H9 (cell line): ENCODE data around the gene ZNF182. TPM values are rescaled to one million over a fixed set of nuclear protein-coding genes. Genes with fewer than 3 reads are reported as not detected.
A peak's percentile ranks its signal among the peaks of the same experiment; 100 is the strongest.

ENCODE experiments used
- DNase-seq: peaks from one replicate; pipeline ENCODE4 v3.0.0-alpha.2; 2017
- H2AFZ ChIP-seq: one replicate; pipeline ENCODE4 v1.6.1; 2013; ENCODE audit warnings: mild to moderate bottlenecking, low read length, control low read depth, moderate library complexity
- H2AK5ac ChIP-seq: 2 replicates; pipeline ENCODE4 v1.6.1; 2013; ENCODE audit warnings: low read length, control low read depth, mixed read lengths; ENCODE audit not compliant: insufficient read length
- H2BK120ac ChIP-seq: one replicate; pipeline ENCODE4 v1.6.1; 2013; ENCODE audit warnings: low read depth, mild to moderate bottlenecking, low read length, control low read depth, inconsistent platforms; ENCODE audit not compliant: poor library complexity, severe bottlenecking
- H2BK12ac ChIP-seq: 2 replicates; pipeline ENCODE4 v1.6.1; 2013; ENCODE audit warnings: low read length, control low read depth, mixed read lengths, low read depth; ENCODE audit not compliant: insufficient read length
- H2BK15ac ChIP-seq: 2 replicates; pipeline ENCODE4 v1.6.1; 2013; ENCODE audit warnings: low read depth, low read length, control low read depth
- H2BK20ac ChIP-seq: one replicate; pipeline ENCODE4 v1.6.1; 2013; ENCODE audit warnings: low read depth, mild to moderate bottlenecking, low read length, control low read depth, inconsistent platforms; ENCODE audit not compliant: poor library complexity, severe bottlenecking
- H2BK5ac ChIP-seq: 2 replicates; pipeline ENCODE4 v1.6.1; 2013; ENCODE audit warnings: low read length, control low read depth, mixed read lengths; ENCODE audit not compliant: insufficient read length
- H3K14ac ChIP-seq: 2 replicates; pipeline ENCODE4 v1.6.1; 2013; ENCODE audit warnings: low read length, control low read depth; ENCODE audit not compliant: insufficient read depth
- H3K18ac ChIP-seq: 2 replicates; pipeline ENCODE4 v1.6.1; 2013; ENCODE audit warnings: low read depth, mild to moderate bottlenecking, mixed read lengths, low read length, control low read depth; ENCODE audit not compliant: insufficient read length
- H3K23ac ChIP-seq: 2 replicates; pipeline ENCODE4 v1.6.1; 2013; ENCODE audit warnings: low read length, control low read depth, mixed read lengths, low read depth; ENCODE audit not compliant: insufficient read length
- H3K23me2 ChIP-seq: 2 replicates; pipeline ENCODE4 v1.6.1; 2013; ENCODE audit warnings: low read depth, mild to moderate bottlenecking, mixed read lengths, low read length, control low read depth; ENCODE audit not compliant: insufficient read length, poor library complexity, severe bottlenecking
- H3K27ac ChIP-seq: 2 replicates; pipeline ENCODE4 v1.5.1; 2013; ENCODE audit warnings: low read length, control low read depth, mixed read lengths, low read depth; ENCODE audit not compliant: insufficient read length
- H3K27me3 ChIP-seq: 2 replicates; pipeline ENCODE4 v1.6.1; 2013; ENCODE audit warnings: low read length, control low read depth, inconsistent platforms; ENCODE audit not compliant: insufficient read depth
- H3K4ac ChIP-seq: 2 replicates; pipeline ENCODE4 v1.6.1; 2013; ENCODE audit warnings: low read depth, mild to moderate bottlenecking, control low read depth, inconsistent platforms, low read length, moderate library complexity
- H3K4me1 ChIP-seq: 2 replicates; pipeline ENCODE4 v1.6.1; 2013; ENCODE audit warnings: low read length, control low read depth, inconsistent platforms; ENCODE audit not compliant: insufficient read depth
- H3K4me2 ChIP-seq: 2 replicates; pipeline ENCODE4 v1.6.1; 2013; ENCODE audit warnings: low read length, control low read depth, mixed read lengths; ENCODE audit not compliant: insufficient read length, insufficient read depth
- H3K56ac ChIP-seq: 2 replicates; pipeline ENCODE4 v1.6.1; 2013; ENCODE audit warnings: low read depth, mild to moderate bottlenecking, mixed read lengths, low read length, control low read depth; ENCODE audit not compliant: insufficient read length
- H3K79me1 ChIP-seq: 2 replicates; pipeline ENCODE4 v1.6.1; 2013; ENCODE audit warnings: low read depth, mild to moderate bottlenecking, moderate library complexity, low read length, control low read depth, inconsistent platforms; ENCODE audit not compliant: insufficient read depth, poor library complexity, severe bottlenecking
- H3K79me2 ChIP-seq: 2 replicates; pipeline ENCODE4 v1.6.1; 2013; ENCODE audit warnings: low read length, control low read depth, inconsistent platforms; ENCODE audit not compliant: insufficient read depth
- H3K9ac ChIP-seq: 2 replicates; pipeline ENCODE4 v1.6.1; 2013; ENCODE audit warnings: low read length, control low read depth, mixed read lengths; ENCODE audit not compliant: insufficient read length; ENCODE audit errors: extremely low read depth
- H3K9me3 ChIP-seq: one replicate; pipeline ENCODE4 v1.6.1; 2013; ENCODE audit warnings: low read depth, low read length, inconsistent platforms; ENCODE audit not compliant: control insufficient read depth
- H3T11ph ChIP-seq: one replicate; pipeline ENCODE4 v1.6.1; 2013; ENCODE audit warnings: mild to moderate bottlenecking, low read length, control low read depth, inconsistent platforms
- H4K20me1 ChIP-seq: one replicate; pipeline ENCODE4 v1.6.1; 2013; ENCODE audit not compliant: control insufficient read depth, insufficient read length, insufficient read depth
- H4K5ac ChIP-seq: 2 replicates; pipeline ENCODE4 v1.6.1; 2013; ENCODE audit warnings: low read depth, mild to moderate bottlenecking, mixed read lengths, low read length, control low read depth; ENCODE audit not compliant: insufficient read length
- H4K8ac ChIP-seq: replicated peaks from 2 replicates; pipeline ENCODE4 v1.6.1; 2013; ENCODE audit warnings: low read length, control low read depth, mixed read lengths, low read depth; ENCODE audit not compliant: insufficient read length
- H4K91ac ChIP-seq: 2 replicates; pipeline ENCODE4 v1.6.1; 2013; ENCODE audit warnings: low read depth, mild to moderate bottlenecking, moderate library complexity, mixed read lengths, low read length, control low read depth; ENCODE audit not compliant: insufficient read length
- H3K27ac Mint-ChIP-seq, 3 experiments: 2 replicates in 2 of 3; 3 replicates in 1 of 3; pipeline ENCODE4 v1.8.0; 2020 to 2021; ENCODE audit warnings: mixed read lengths in 3 of 3, mild to moderate bottlenecking in 1 of 3, moderate library complexity in 1 of 3
- H3K27me3 Mint-ChIP-seq: 2 replicates; pipeline ENCODE4 v1.8.0; 2021; ENCODE audit warnings: low read depth, mild to moderate bottlenecking, moderate library complexity, mixed read lengths
- H3K36me3 Mint-ChIP-seq, 3 experiments: 2 replicates in 2 of 3; 3 replicates in 1 of 3; pipeline ENCODE4 v1.8.0; 2020 to 2021; ENCODE audit warnings: low read depth in 3 of 3, mixed read lengths in 3 of 3; ENCODE audit not compliant: insufficient read depth in 1 of 3
- H3K4me1 Mint-ChIP-seq, 2 experiments: 2 replicates each; pipeline ENCODE4 v1.8.0; 2020; ENCODE audit warnings: mixed read lengths in 2 of 2
- H3K4me3 Mint-ChIP-seq, 2 experiments: 2 replicates in 1 of 2; 3 replicates in 1 of 2; pipeline ENCODE4 v1.8.0; 2020 to 2021; ENCODE audit warnings: mild to moderate bottlenecking in 2 of 2, mixed read lengths in 2 of 2, moderate library complexity in 1 of 2
- H3K9me3 Mint-ChIP-seq, 2 experiments: 2 replicates in 1 of 2; 3 replicates in 1 of 2; pipeline ENCODE4 v1.8.0; 2020; ENCODE audit warnings: mild to moderate bottlenecking in 2 of 2, mixed read lengths in 2 of 2, moderate library complexity in 1 of 2
- CTCF ChIP-seq: fragments of 200-600 bp; sonication (generic); conservative IDR thresholded peaks from 3 replicates; pipeline ENCODE4 v1.8.0; 2021; ENCODE audit warnings: antibody characterized with exemption, mild to moderate bottlenecking
- WGBS: extraction: QIAGEN DNeasy Blood & Tissue Kit; methylation state at CpG from one replicate; pipeline ENCODE4 v1.1.7; 2013; ENCODE audit warnings: missing lambda C conversion rate, low lambda C conversion rate, mixed read lengths; ENCODE audit not compliant: insufficient read length; ENCODE audit errors: extremely low coverage; 5-methylcytosine and 5-hydroxymethylcytosine counted together
- total RNA-seq: library from RNA; stranded (reverse); gene quantifications from 2 replicates; pipeline ENCODE4 v1.2.1, GENCODE V29; 2021

The ZNF182 gene
- total RNA-seq, 1 experiment from 2014 or later, result 7.6 TPM

DNA sequence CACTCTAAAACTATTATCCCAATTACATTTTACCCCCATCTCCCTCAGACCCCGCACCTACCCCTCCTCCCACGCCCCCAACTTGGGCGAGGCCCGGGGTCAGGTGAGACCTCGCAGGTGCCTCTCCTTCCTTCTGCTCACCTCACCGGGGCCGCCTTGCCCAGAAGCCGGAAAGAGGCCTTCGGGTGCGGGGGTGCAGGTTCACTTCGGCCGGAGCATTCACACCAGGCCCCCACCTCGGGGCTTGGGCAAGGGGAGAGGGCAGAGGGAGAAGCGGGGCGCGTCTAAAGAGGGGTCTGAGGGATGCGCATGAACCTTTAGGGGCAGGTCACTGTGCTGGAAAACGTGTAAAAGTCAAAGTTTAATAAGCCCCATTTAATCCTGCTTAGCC, 427 bp downstream of the ZNF182 start:
- Histone ChIP-seq H3K56ac (no peak overlapping the region), H2BK5ac (no peak overlapping the region), H3K23ac (no peak overlapping the region), H2AFZ (no peak overlapping the region), H3K4me2 (peak overlapping the region; percentile 63), H4K20me1 (no peaks in the 10 kb centered on the region), H3K14ac (peak overlapping the region; percentile 21; the same call in 1 of the 2 replicates), H3K79me2 (no peaks in the 10 kb centered on the region; the same call in 1 of the 2 replicates), H3K9ac (peak overlapping the region; percentile 42), H4K5ac (no peak overlapping the region), H2BK12ac (no peak overlapping the region), H3T11ph (no peak overlapping the region), H4K91ac (no peak overlapping the region), H3K9me3 (peaks cover 8% of the 10 kb centered on the region), H3K4me1 (no peaks in the 10 kb centered on the region), H2BK120ac (no peak overlapping the region), H4K8ac (no peak overlapping the region), H2BK15ac (no peak overlapping the region), H3K4ac (no peak overlapping the region), H3K27me3 (no peaks in the 10 kb centered on the region), H3K79me1 (no peaks in the 10 kb centered on the region), H3K23me2 (no peaks in the 10 kb centered on the region), H3K18ac (peak overlapping the region; percentile 18), H2BK20ac (no peak overlapping the region), H3K27ac (no peak overlapping the region), H2AK5ac (no peak overlapping the region)
- TF ChIP-seq CTCF, result no peak
- Mint-ChIP-seq H3K36me3 (peaks cover 8 to 20% (median 9%) of the 10 kb centered on the region in 3 experiments), H3K27me3 (no peaks in the 10 kb centered on the region), H3K4me3 (peak overlapping the region; percentile 84 to 97), H3K27ac (peak overlapping the region; percentile 94 to 95 (median 94); a peak in 4 of 7 replicates), H3K9me3 (peaks cover 35 to 45% of the 10 kb centered on the region in 2 experiments), H3K4me1 (peaks cover 0 to 6% of the 10 kb centered on the region in 2 experiments; a peak in 3 of 4 replicates)
- no peak for DNase-seq
- WGBS, result no CpG with 5 or more reads among the region's 18 CpGs
